Neutrophil (primary cell): ENCODE results near the gene NUDT1.

ENCODE experiments used
- H3K27ac ChIP-seq: fragments of 200-600 bp; sonication (generic); 2 replicates; pipeline ENCODE4 v1.5.1; 2016; ENCODE audit warnings: mild to moderate bottlenecking, moderate library complexity
- H3K27me3 ChIP-seq: fragments of 200-600 bp; sonication (generic); 2 replicates; pipeline ENCODE4 v1.6.0; 2016; ENCODE audit warnings: mild to moderate bottlenecking
- H3K36me3 ChIP-seq: fragments of 200-600 bp; sonication (generic); 2 replicates; pipeline ENCODE4 v1.5.1; 2017
- H3K4me1 ChIP-seq, 2 experiments: fragments of 200-600 bp in 1 of 2; sonication (generic) in 1 of 2; 1 replicate in 1 of 2; 2 replicates in 1 of 2; pipeline versions ENCODE4 v1.5.1 to v1.6.1; 2013 to 2016; ENCODE audit warnings: low read depth in 1 of 2, low read length in 1 of 2, mild to moderate bottlenecking in 1 of 2, moderate library complexity in 1 of 2; ENCODE audit not compliant: control insufficient read depth in 1 of 2, insufficient read depth in 1 of 2
- H3K4me3 ChIP-seq, 2 experiments: fragments of 200-600 bp in 1 of 2; sonication (generic) in 1 of 2; 1 replicate in 1 of 2; 2 replicates in 1 of 2; pipeline ENCODE4 v1.5.1; 2013 to 2016; ENCODE audit warnings: low read depth in 1 of 2, low read length in 1 of 2, mild to moderate bottlenecking in 1 of 2, moderate library complexity in 1 of 2
- H3K9me3 ChIP-seq: fragments of 200-600 bp; sonication (generic); 2 replicates; pipeline ENCODE4 v1.5.1; 2016
- CTCF ChIP-seq: fragments of 200-600 bp; sonication (generic); IDR thresholded peaks from 2 replicates; pipeline ENCODE4 v1.5.1; 2016; ENCODE audit warnings: antibody characterized with exemption

The NUDT1 gene

GRCh38 chr7:2209146-2209960, 32.7 kb upstream of the NUDT1 start:
- Histone ChIP-seq H3K27ac (no peak overlapping the region), H3K9me3 (no peaks in the 10 kb centered on the region), H3K27me3 (no peaks in the 10 kb centered on the region), H3K4me3 (no peak overlapping the region), H3K36me3 (peaks cover 89% of the 10 kb centered on the region), H3K4me1 (no peaks in the 10 kb centered on the region)
- no peak for TF ChIP-seq CTCF

GRCh38 chr7:2209961-2210323, 32.1 kb upstream of the NUDT1 start:
- H3K36me3 ChIP-seq = peaks cover 90% of the 10 kb centered on the region
- no peak overlapping the region for H3K4me3 ChIP-seq
- no peaks in the 10 kb centered on the region for H3K9me3 ChIP-seq
- TF ChIP-seq CTCF = no peak
- H3K4me1 ChIP-seq = no peaks in the 10 kb centered on the region
- H3K27me3 ChIP-seq = no peaks in the 10 kb centered on the region
- H3K27ac ChIP-seq = no peak overlapping the region

GRCh38 chr7:2210551-2211258, 31.3 kb upstream of the NUDT1 start:
- H3K4me1 ChIP-seq = no peaks in the 10 kb centered on the region
- no peak overlapping the region for H3K27ac ChIP-seq
- peaks cover 89% of the 10 kb centered on the region for H3K36me3 ChIP-seq
- H3K9me3 ChIP-seq = no peaks in the 10 kb centered on the region
- no peaks in the 10 kb centered on the region for H3K27me3 ChIP-seq
- TF ChIP-seq CTCF = no peak
- H3K4me3 ChIP-seq = no peak overlapping the region

- no peaks in the 10 kb centered on the region for H3K4me1 ChIP-seq
- no peaks in the 10 kb centered on the region for H3K27me3 ChIP-seq
- H3K9me3 ChIP-seq = no peaks in the 10 kb centered on the region
- H3K27ac ChIP-seq = no peak overlapping the region
- H3K4me3 ChIP-seq = no peak overlapping the region
- no peak for TF ChIP-seq CTCF
- peaks cover 91% of the 10 kb centered on the region for H3K36me3 ChIP-seq
Observed at GRCh38 chr7:2211259-2211880, 30.7 kb upstream of the NUDT1 start.

GRCh38 chr7:2211926-2212325, 30.1 kb upstream of the NUDT1 start:
- no peaks in the 10 kb centered on the region for H3K4me1 ChIP-seq
- no peaks in the 10 kb centered on the region for H3K9me3 ChIP-seq
- H3K27me3 ChIP-seq = no peaks in the 10 kb centered on the region
- no peak overlapping the region for H3K4me3 ChIP-seq
- H3K27ac ChIP-seq = no peak overlapping the region
- TF ChIP-seq CTCF = no peak
- peaks cover 96% of the 10 kb centered on the region for H3K36me3 ChIP-seq
